ENCODE data around the gene MT1H. TPM values are rescaled to one million over a fixed set of nuclear protein-coding genes. Genes with fewer than 3 reads are reported as not detected.
A peak's percentile ranks its signal among the peaks of the same experiment; 100 is the strongest.

The MT1H gene
- total and polyA plus RNA-seq, 2 experiments from 2014 or later, result 13.5 TPM; not detected in 1

DNA sequence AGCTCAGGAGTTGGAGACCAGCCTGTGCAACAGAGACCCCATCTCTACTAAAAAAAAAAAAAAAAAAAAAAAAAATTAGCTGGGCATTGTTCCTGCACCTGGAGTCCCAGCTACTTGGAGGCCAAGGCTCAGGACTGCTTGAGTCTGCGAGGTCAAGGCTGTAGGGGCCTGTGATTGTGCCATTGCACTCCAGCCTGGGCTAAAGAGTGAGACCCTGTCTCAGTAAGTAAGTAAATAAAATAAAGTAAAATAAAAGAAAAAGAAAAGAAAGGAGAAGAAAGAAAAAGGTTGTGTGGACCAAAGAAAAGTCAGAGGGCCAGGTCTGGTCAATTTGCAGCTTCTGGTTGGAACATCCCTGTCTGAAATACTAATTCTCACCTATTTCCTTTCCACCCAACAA lies 31.0 kb downstream of the MT1H start:
- DNase-seq (ENCODE audit: low spot score), result no peak
- H3K4me2 ChIP-seq, result no peak overlapping the region
- H3K4me1 ChIP-seq (ENCODE audit: insufficient read depth), result no peaks in the 10 kb centered on the region
- no peak overlapping the region for H3K4me3 ChIP-seq
- no peak for TF ChIP-seq EZH2phosphoT487 (IDR thresholded peaks at IDR 0.05; ENCODE audit: low read depth, severe bottlenecking, unreplicated experiment)
- no peak for TF ChIP-seq EZH2 (IDR thresholded peaks at IDR 0.05; ENCODE audit: borderline replicate concordance)
- TF ChIP-seq, protein P1, sequence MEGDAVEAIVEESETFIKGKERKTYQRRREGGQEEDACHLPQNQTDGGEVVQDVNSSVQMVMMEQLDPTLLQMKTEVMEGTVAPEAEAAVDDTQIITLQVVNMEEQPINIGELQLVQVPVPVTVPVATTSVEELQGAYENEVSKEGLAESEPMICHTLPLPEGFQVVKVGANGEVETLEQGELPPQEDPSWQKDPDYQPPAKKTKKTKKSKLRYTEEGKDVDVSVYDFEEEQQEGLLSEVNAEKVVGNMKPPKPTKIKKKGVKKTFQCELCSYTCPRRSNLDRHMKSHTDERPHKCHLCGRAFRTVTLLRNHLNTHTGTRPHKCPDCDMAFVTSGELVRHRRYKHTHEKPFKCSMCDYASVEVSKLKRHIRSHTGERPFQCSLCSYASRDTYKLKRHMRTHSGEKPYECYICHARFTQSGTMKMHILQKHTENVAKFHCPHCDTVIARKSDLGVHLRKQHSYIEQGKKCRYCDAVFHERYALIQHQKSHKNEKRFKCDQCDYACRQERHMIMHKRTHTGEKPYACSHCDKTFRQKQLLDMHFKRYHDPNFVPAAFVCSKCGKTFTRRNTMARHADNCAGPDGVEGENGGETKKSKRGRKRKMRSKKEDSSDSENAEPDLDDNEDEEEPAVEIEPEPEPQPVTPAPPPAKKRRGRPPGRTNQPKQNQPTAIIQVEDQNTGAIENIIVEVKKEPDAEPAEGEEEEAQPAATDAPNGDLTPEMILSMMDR (IDR thresholded peaks at IDR 0.05; ENCODE audit: poor library complexity), result no peak
- no peak overlapping the region for H3K27ac ChIP-seq
- no peaks in the 10 kb centered on the region for H3K79me2 ChIP-seq
- 100% methylated on average over 1 of the region's 1 CpG for WGBS (ENCODE audit: low lambda C conversion rate, missing lambda C conversion rate)
- H3K27me3 ChIP-seq, result no peaks in the 10 kb centered on the region
- H3K9me2 ChIP-seq (replicated peaks; ENCODE audit: insufficient read depth), result no peaks in the 10 kb centered on the region
- H4K20me1 ChIP-seq (ENCODE audit: insufficient read depth, poor library complexity, severe bottlenecking), result no peaks in the 10 kb centered on the region
- H3K36me3 ChIP-seq (replicated peaks; ENCODE audit: insufficient read depth, low read depth), result no peaks in the 10 kb centered on the region
- no peaks in the 10 kb centered on the region for H3K9me3 ChIP-seq (ENCODE audit: low read depth)
- no peak overlapping the region for H2AFZ ChIP-seq

GRCh38 chr16:56701534-56701933 lies 31.9 kb downstream of the MT1H start:
- peak overlapping the region; percentile 2 for H3K4me2 ChIP-seq
- no peaks in the 10 kb centered on the region for H3K79me2 ChIP-seq
- WGBS (ENCODE audit: low lambda C conversion rate, missing lambda C conversion rate), result 81% methylated on average over 7 of the region's 7 CpGs
- H4K20me1 ChIP-seq (ENCODE audit: insufficient read depth, poor library complexity, severe bottlenecking), result no peaks in the 10 kb centered on the region
- no peaks in the 10 kb centered on the region for H3K36me3 ChIP-seq (replicated peaks; ENCODE audit: insufficient read depth, low read depth)
- no peak overlapping the region for H3K4me3 ChIP-seq
- no peaks in the 10 kb centered on the region for H3K9me2 ChIP-seq (replicated peaks; ENCODE audit: insufficient read depth)
- TF ChIP-seq, protein P1 (IDR thresholded peaks at IDR 0.05; ENCODE audit: poor library complexity), result no peak
- TF ChIP-seq EZH2 (IDR thresholded peaks at IDR 0.05; ENCODE audit: borderline replicate concordance) (no peak), EZH2phosphoT487 (IDR thresholded peaks at IDR 0.05; ENCODE audit: low read depth, severe bottlenecking, unreplicated experiment) (no peak)
- no peak for DNase-seq (ENCODE audit: low spot score)
- no peaks in the 10 kb centered on the region for H3K9me3 ChIP-seq (ENCODE audit: low read depth)
- H3K27me3 ChIP-seq, result no peaks in the 10 kb centered on the region
- H2AFZ ChIP-seq, result no peak overlapping the region
- no peak overlapping the region for H3K27ac ChIP-seq
- H3K4me1 ChIP-seq (ENCODE audit: insufficient read depth), result no peaks in the 10 kb centered on the region

GRCh38 chr16:56702836-56703235 lies 33.2 kb downstream of the MT1H start:
- WGBS (ENCODE audit: low lambda C conversion rate, missing lambda C conversion rate), result 89% methylated on average over 5 of the region's 5 CpGs

More at GRCh38 chr16:56702836-56703235, 33.2 kb downstream of the MT1H start:
- Histone ChIP-seq H3K9me3 (ENCODE audit: low read depth) (no peaks in the 10 kb centered on the region), H3K4me3 (no peak overlapping the region), H3K79me2 (no peaks in the 10 kb centered on the region), H3K4me1 (ENCODE audit: insufficient read depth) (no peaks in the 10 kb centered on the region), H3K4me2 (no peak overlapping the region), H2AFZ (no peak overlapping the region), H3K36me3 (replicated peaks; ENCODE audit: insufficient read depth, low read depth) (no peaks in the 10 kb centered on the region), H3K9me2 (replicated peaks; ENCODE audit: insufficient read depth) (no peaks in the 10 kb centered on the region), H4K20me1 (ENCODE audit: insufficient read depth, poor library complexity, severe bottlenecking) (no peaks in the 10 kb centered on the region), H3K27ac (no peak overlapping the region), H3K27me3 (no peaks in the 10 kb centered on the region)
- TF ChIP-seq EZH2phosphoT487 (IDR thresholded peaks at IDR 0.05; ENCODE audit: low read depth, severe bottlenecking, unreplicated experiment), result no peak
- TF ChIP-seq EZH2 (IDR thresholded peaks at IDR 0.05; ENCODE audit: borderline replicate concordance), result no peak
- TF ChIP-seq, protein P1 (IDR thresholded peaks at IDR 0.05; ENCODE audit: poor library complexity), result no peak
- no peak for DNase-seq (ENCODE audit: low spot score)
